SKM-1 treated with dmso at 0.1 percent for 144 hours (cell line): ENCODE data around the gene SLC12A9.

ENCODE experiments used
- DNase-seq: peaks from one replicate; lab custom pipeline; 2025; ENCODE audit not compliant: unreplicated experiment; lab: John Stamatoyannopoulos, UW

Gene SLC12A9

GRCh38 chr7:100860702-100861615 is 8.4 kb downstream of the SLC12A9 start:
- DNase-seq = no peak

GRCh38 chr7:100861616-100861985 is 9.1 kb downstream of the SLC12A9 start:
- DNase-seq = no peak

- no peak for DNase-seq
Measured at GRCh38 chr7:100863406-100863950, 11.0 kb downstream of the SLC12A9 start.

GRCh38 chr7:100864263-100864845 is 11.8 kb downstream of the SLC12A9 start:
- no peak for DNase-seq

- DNase-seq = no peak
Measured at GRCh38 chr7:100865372-100865911, 12.9 kb downstream of the SLC12A9 start.

- DNase-seq = no peak
Measured at GRCh38 chr7:100865938-100866728, 13.6 kb downstream of the SLC12A9 start.

GRCh38 chr7:100866729-100867039 is 14.2 kb downstream of the SLC12A9 start:
- no peak for DNase-seq

- peak; percentile 69 for DNase-seq
Measured at GRCh38 chr7:100867040-100867775, 14.7 kb downstream of the SLC12A9 start, which contains the start of gene TRIP6. Gene TRIP6, plus strand, starts transcription at chr7:100867387. Its CDS starts 111 bp downstream, at chr7:100867498.

- DNase-seq = no peak
Measured at GRCh38 chr7:100867776-100868485, 15.4 kb downstream of the SLC12A9 start.

GRCh38 chr7:100873599-100874299 is 21.2 kb downstream of the SLC12A9 start:
- DNase-seq = no peak

- DNase-seq = no peak
Measured at GRCh38 chr7:100874300-100874576, 21.7 kb downstream of the SLC12A9 start.

GRCh38 chr7:100874577-100875355 is 22.3 kb downstream of the SLC12A9 start, which contains the start of gene SRRT:
Gene SRRT, plus strand, starts transcription at chr7:100875103. Its CDS starts 488 bp downstream, at chr7:100875591.
- peak; percentile 97 for DNase-seq

GRCh38 chr7:100875356-100875751 is 22.8 kb downstream of the SLC12A9 start:
- no peak for DNase-seq

- DNase-seq = no peak
Measured at GRCh38 chr7:100878013-100878412, 25.5 kb downstream of the SLC12A9 start.

GRCh38 chr7:100878685-100879084 is 26.2 kb downstream of the SLC12A9 start:
- DNase-seq = no peak

GRCh38 chr7:100879685-100880261 is 27.3 kb downstream of the SLC12A9 start:
- no peak for DNase-seq

GRCh38 chr7:100880645-100881044 is 28.1 kb downstream of the SLC12A9 start:
- no peak for DNase-seq

GRCh38 chr7:100881136-100881535 is 28.6 kb downstream of the SLC12A9 start:
- no peak for DNase-seq
